ENCODE measurements around the gene TTC3. TPM values are rescaled to one million over a fixed set of nuclear protein-coding genes. Genes with fewer than 3 reads are reported as not detected.

Gene TTC3
- total RNA-seq, 2 experiments from 2014 or later = 53.7 to 53.8 TPM

GRCh38 chr21:37226041-37226920, 153.2 kb downstream of the TTC3 start:
- peaks cover 2% of the 10 kb centered on the region for H3K9me3 Mint-ChIP-seq
- peaks cover 44% of the 10 kb centered on the region for H3K4me1 Mint-ChIP-seq (ENCODE audit: low read depth)
- H3K27ac Mint-ChIP-seq = peak overlapping the region; percentile 75
- H3K27me3 Mint-ChIP-seq (ENCODE audit: low read depth) = no peaks in the 10 kb centered on the region
- intact Hi-C loops (cut with micrococcal nuclease) = no loop called here
- DNase-seq = no peak
- H3K36me3 Mint-ChIP-seq (ENCODE audit: low read depth) = peaks cover 49% of the 10 kb centered on the region
- peak overlapping the region; percentile 59 for H3K4me3 Mint-ChIP-seq
- CTCF ChIA-PET = interaction anchor here (0.6 kb wide), 1 partner anchor 65 kb away, joined by 3 read pairs; no protein-coding TSS in a partner anchor

DNA sequence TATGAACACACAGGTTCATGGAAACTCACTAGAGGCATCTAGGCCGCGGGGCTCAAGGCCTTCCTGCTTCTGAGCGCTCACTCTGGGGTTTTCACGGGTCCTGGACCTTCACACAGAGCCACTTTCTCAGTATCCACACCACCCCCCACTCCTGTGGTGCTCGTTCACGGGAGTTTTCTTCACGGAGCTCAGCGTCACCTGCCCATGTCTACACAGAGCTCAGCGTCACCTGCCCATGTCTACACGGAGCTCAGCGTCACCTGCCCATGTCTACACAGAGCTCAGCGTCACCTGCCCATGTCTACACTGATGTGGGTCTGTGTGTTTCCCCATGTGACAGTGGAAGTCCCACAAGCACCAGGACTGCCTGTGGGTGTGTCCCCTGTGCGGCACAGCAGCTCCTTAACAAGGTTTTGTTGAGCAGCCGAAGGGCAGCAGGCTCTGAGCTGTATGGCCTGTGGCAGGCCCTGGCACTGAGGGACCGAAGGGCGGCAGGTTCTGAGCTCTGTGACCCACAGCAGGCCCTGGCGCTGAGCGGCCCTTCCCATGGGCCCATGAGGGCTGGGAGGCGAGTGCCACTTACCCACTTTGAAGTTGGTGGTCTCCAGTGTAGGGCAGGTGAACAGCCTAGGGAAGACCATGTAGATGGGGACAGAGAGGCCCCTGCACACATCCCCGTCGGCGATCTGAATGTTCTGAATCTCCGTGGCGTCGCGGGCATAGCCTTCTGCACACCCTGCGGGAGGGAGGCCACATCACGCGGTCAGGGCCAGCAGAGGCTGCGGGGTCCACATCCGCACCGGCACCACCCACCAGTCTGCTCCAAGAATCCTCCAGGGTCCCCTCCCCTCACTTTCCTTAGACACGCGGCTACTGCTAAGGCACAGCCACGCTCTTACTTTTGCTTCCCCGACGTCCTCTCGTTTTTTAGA, 154.3 kb downstream of the TTC3 start:
- CTCF ChIA-PET = interaction anchor here (0.6 kb wide), 1 partner anchor 900 kb away, joined by 3 read pairs; no protein-coding TSS in a partner anchor
- Mint-ChIP-seq H3K27ac (no peak overlapping the region), H3K36me3 (ENCODE audit: low read depth) (peaks cover 53% of the 10 kb centered on the region), H3K4me1 (ENCODE audit: low read depth) (peaks cover 37% of the 10 kb centered on the region), H3K27me3 (ENCODE audit: low read depth) (no peaks in the 10 kb centered on the region), H3K9me3 (no peaks in the 10 kb centered on the region), H3K4me3 (no peak overlapping the region)
- DNase-seq = no peak
- intact Hi-C loops (cut with micrococcal nuclease) = no loop called here

GRCh38 chr21:37228003-37228400, 154.9 kb downstream of the TTC3 start:
- DNase-seq = no peak
- Mint-ChIP-seq H3K9me3 (no peaks in the 10 kb centered on the region), H3K4me1 (ENCODE audit: low read depth) (peaks cover 33% of the 10 kb centered on the region), H3K27ac (no peak overlapping the region), H3K4me3 (no peak overlapping the region), H3K27me3 (ENCODE audit: low read depth) (no peaks in the 10 kb centered on the region), H3K36me3 (ENCODE audit: low read depth) (peaks cover 51% of the 10 kb centered on the region)
- intact Hi-C loops (cut with micrococcal nuclease) = no loop called here
- CTCF ChIA-PET = interaction anchor here (0.6 kb wide), 1 partner anchor 899 kb away, joined by 3 read pairs; no protein-coding TSS in a partner anchor

GRCh38 chr21:37230632-37231248, 157.7 kb downstream of the TTC3 start:
- Mint-ChIP-seq H3K27ac (no peak overlapping the region), H3K36me3 (ENCODE audit: low read depth) (peaks cover 31% of the 10 kb centered on the region)

DNA sequence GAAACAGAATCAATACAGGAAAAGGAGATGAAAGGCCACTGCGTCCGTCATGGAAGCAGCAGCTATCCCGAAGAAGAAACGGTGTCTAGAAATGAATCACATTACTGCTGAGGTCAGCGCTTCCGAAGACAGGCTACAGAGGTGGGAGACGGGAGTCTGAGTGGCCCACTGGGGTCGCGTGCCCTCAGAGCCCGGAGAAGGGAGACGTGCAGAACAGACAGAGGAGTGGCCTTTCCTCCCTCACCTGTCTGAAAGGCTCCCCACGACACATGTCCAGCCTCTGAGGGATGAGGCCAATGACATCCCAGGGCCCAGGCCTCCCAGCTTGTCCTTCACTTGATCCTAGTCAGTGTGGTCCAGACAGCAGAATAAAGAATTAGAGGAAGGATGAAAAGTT, 158.2 kb downstream of the TTC3 start:
- CTCF ChIA-PET = interaction anchor here (1.1 kb wide), 1 partner anchor 15 kb away, joined by 3 read pairs; no protein-coding TSS in a partner anchor
- peak overlapping the region; percentile 9 for H3K27ac Mint-ChIP-seq
- H3K27me3 Mint-ChIP-seq (ENCODE audit: low read depth) = no peaks in the 10 kb centered on the region
- intact Hi-C loops (cut with micrococcal nuclease) = no loop called here
- H3K9me3 Mint-ChIP-seq = no peaks in the 10 kb centered on the region
- peaks cover 27% of the 10 kb centered on the region for H3K36me3 Mint-ChIP-seq (ENCODE audit: low read depth)
- H3K4me3 Mint-ChIP-seq = no peak overlapping the region
- peaks cover 2% of the 10 kb centered on the region for H3K4me1 Mint-ChIP-seq (ENCODE audit: low read depth)
- DNase-seq = no peak

More at GRCh38 chr21:37230632-37231248, 157.7 kb downstream of the TTC3 start:
- no peak overlapping the region for H3K4me3 Mint-ChIP-seq
- intact Hi-C loops (cut with micrococcal nuclease) = no loop called here
- H3K4me1 Mint-ChIP-seq (ENCODE audit: low read depth) = peaks cover 6% of the 10 kb centered on the region
- no peaks in the 10 kb centered on the region for H3K27me3 Mint-ChIP-seq (ENCODE audit: low read depth)
- CTCF ChIA-PET = no interaction called here
- DNase-seq = no peak
- H3K9me3 Mint-ChIP-seq = no peaks in the 10 kb centered on the region

DNA sequence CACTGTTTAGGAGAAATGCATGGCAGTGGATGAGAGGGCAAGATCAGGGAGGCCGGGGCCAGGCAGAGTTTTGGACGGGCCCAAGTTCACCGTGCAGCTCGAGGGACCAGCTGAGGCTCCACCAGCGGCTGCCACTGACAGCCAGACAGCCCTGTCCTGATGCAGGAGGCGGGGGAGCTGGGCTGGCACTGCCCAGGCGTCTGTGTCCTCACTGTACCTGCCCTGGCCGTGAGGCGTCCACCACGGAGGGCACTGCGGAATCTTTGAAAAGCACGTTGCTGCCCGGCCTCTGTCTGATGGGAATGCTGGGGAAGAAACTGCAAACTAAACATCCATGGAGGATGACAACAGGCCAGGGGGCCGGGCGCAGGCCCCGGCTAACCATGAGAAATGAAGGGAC, 158.6 kb downstream of the TTC3 start:
- Mint-ChIP-seq H3K27me3 (ENCODE audit: low read depth) (no peaks in the 10 kb centered on the region), H3K27ac (peak overlapping the region; percentile 9), H3K4me3 (no peak overlapping the region), H3K4me1 (ENCODE audit: low read depth) (peaks cover under 1% of the 10 kb centered on the region), H3K9me3 (no peaks in the 10 kb centered on the region), H3K36me3 (ENCODE audit: low read depth) (peaks cover 24% of the 10 kb centered on the region)
- DNase-seq = no peak
- intact Hi-C loops (cut with micrococcal nuclease) = no loop called here
- CTCF ChIA-PET = interaction anchor here (0.9 to 1.1 kb wide), 2 partner anchors 11 to 14 kb away, joined by 3 read pairs; no protein-coding TSS in a partner anchor

DNA sequence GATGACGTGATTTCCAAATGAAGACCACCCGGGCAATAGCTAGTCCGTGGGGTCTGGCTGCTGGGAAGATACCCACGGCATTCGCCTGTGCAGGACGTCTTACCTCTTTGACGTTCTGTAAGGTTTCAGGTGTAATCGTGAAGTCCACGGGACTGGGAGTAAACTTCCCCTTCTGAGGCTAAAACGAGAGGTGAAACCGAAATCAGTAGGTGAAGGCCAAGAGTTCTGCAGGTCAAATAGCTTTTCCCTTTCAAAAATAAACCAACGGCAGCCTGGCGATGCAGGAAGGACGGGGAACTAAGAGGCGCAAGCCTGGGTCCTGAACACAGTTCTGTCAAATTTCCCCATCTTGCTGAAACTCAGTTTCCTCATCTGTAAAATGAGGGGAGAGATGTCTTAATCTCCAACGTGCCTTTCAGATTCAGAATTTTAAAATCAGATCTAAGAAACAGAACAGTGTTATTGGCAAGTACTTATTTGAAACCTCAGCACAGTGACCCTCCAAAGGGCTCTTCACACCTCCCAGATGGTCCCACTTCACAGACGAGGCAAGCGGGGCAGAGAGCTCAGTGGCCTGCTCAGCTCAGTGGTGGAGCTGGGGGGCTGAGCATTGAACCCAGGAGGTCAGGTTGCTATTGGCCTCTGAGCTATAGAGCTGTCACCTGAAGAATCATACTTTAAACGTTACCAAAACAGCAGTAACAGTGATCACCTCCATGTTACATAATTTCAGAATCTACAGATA, 159.4 kb downstream of the TTC3 start:
- H3K36me3 Mint-ChIP-seq (ENCODE audit: low read depth) = peaks cover 21% of the 10 kb centered on the region
- no peak for DNase-seq
- H3K9me3 Mint-ChIP-seq = no peaks in the 10 kb centered on the region
- no peak overlapping the region for H3K4me3 Mint-ChIP-seq
- CTCF ChIA-PET = interaction anchor here (0.9 to 1.1 kb wide), 2 partner anchors 12 to 14 kb away, joined by 3 read pairs; no protein-coding TSS in a partner anchor
- intact Hi-C loops (cut with micrococcal nuclease) = no loop called here
- no peaks in the 10 kb centered on the region for H3K27me3 Mint-ChIP-seq (ENCODE audit: low read depth)
- H3K4me1 Mint-ChIP-seq (ENCODE audit: low read depth) = peaks cover 4% of the 10 kb centered on the region
- no peak overlapping the region for H3K27ac Mint-ChIP-seq

- CTCF ChIA-PET = no interaction called here
- no peak overlapping the region for H3K4me3 Mint-ChIP-seq
- H3K9me3 Mint-ChIP-seq = no peaks in the 10 kb centered on the region
- H3K27me3 Mint-ChIP-seq (ENCODE audit: low read depth) = no peaks in the 10 kb centered on the region
- peaks cover 16% of the 10 kb centered on the region for H3K4me1 Mint-ChIP-seq (ENCODE audit: low read depth)
- peaks cover 22% of the 10 kb centered on the region for H3K36me3 Mint-ChIP-seq (ENCODE audit: low read depth)
- no peak for DNase-seq
- intact Hi-C loops (cut with micrococcal nuclease) = no loop called here
- no peak overlapping the region for H3K27ac Mint-ChIP-seq
Observed at GRCh38 chr21:37233551-37234146, 160.6 kb downstream of the TTC3 start.

- no peaks in the 10 kb centered on the region for H3K9me3 Mint-ChIP-seq
- H3K36me3 Mint-ChIP-seq (ENCODE audit: low read depth) = peaks cover 18% of the 10 kb centered on the region
Observed at GRCh38 chr21:37237346-37237745, 164.3 kb downstream of the TTC3 start.

GRCh38 chr21:37237764-37238163, 164.7 kb downstream of the TTC3 start:
- H3K4me3 Mint-ChIP-seq = no peak overlapping the region

More at GRCh38 chr21:37237346-37237745, 164.3 kb downstream of the TTC3 start:
- Mint-ChIP-seq H3K27me3 (ENCODE audit: low read depth) (no peaks in the 10 kb centered on the region), H3K4me3 (no peak overlapping the region), H3K27ac (peak overlapping the region; percentile 61), H3K4me1 (ENCODE audit: low read depth) (peaks cover 20% of the 10 kb centered on the region)
- CTCF ChIA-PET = no interaction called here
- DNase-seq = no peak
- intact Hi-C loops (cut with micrococcal nuclease) = no loop called here

DNA sequence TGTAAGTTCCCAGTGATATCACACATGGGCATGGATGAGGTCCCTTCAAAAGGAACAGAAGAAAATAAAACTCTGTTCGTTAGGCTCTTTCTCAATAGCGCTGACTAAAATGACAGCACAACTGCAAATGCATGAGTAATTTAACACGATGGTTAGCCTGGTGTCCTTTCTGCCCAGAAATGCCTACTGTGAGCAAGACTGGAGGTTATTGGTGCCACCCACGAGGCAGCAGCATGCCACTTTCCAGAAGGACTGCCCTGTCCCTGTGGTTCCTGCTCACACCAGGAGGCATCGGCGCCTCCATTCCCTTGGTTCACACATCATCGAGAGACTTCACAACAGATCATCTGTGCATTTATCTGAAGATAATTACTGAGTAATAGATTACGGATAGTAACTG, 167.9 kb downstream of the TTC3 start:
- H3K36me3 Mint-ChIP-seq (ENCODE audit: low read depth) = peaks cover 17% of the 10 kb centered on the region
- CTCF ChIA-PET = no interaction called here
- H3K9me3 Mint-ChIP-seq = no peaks in the 10 kb centered on the region
- intact Hi-C loops (cut with micrococcal nuclease) = no loop called here
- DNase-seq = no peak
- no peak overlapping the region for H3K27ac Mint-ChIP-seq
- H3K27me3 Mint-ChIP-seq (ENCODE audit: low read depth) = no peaks in the 10 kb centered on the region
- no peak overlapping the region for H3K4me3 Mint-ChIP-seq
- H3K4me1 Mint-ChIP-seq (ENCODE audit: low read depth) = peaks cover 49% of the 10 kb centered on the region

More at GRCh38 chr21:37237764-37238163, 164.7 kb downstream of the TTC3 start:
- Mint-ChIP-seq H3K27ac (peak overlapping the region; percentile 61), H3K36me3 (ENCODE audit: low read depth) (peaks cover 17% of the 10 kb centered on the region), H3K27me3 (ENCODE audit: low read depth) (no peaks in the 10 kb centered on the region), H3K4me1 (ENCODE audit: low read depth) (peaks cover 20% of the 10 kb centered on the region), H3K9me3 (no peaks in the 10 kb centered on the region)
- CTCF ChIA-PET = interaction anchor here (1.3 kb wide), 1 partner anchor 17 kb away, joined by 4 read pairs; no protein-coding TSS in a partner anchor
- DNase-seq = no peak
- intact Hi-C loops (cut with micrococcal nuclease) = no loop called here
